IPS-NIHi11 (cell line): ENCODE results near the gene MAGOHB.
A peak's percentile ranks its signal among the peaks of the same experiment; 100 is the strongest.
"Not testable (repeated sequence)": the region's sequence is repeated elsewhere in the genome, so short reads cannot be mapped to it uniquely, and the experiment has no call there.

ENCODE experiments used
- DNase-seq: peaks from one replicate; pipeline ENCODE4 v3.0.0; 2012; ENCODE audit warnings: mixed read lengths, low spot score

MAGOHB gene

GRCh38 chr12:10613349-10614055 lies at the start of gene MAGOHB:
Gene MAGOHB (minus strand): TSS chr12:10613609. CDS start chr12:10613532, 77 bp downstream.
- DNase-seq, result peak; percentile 94

DNA sequence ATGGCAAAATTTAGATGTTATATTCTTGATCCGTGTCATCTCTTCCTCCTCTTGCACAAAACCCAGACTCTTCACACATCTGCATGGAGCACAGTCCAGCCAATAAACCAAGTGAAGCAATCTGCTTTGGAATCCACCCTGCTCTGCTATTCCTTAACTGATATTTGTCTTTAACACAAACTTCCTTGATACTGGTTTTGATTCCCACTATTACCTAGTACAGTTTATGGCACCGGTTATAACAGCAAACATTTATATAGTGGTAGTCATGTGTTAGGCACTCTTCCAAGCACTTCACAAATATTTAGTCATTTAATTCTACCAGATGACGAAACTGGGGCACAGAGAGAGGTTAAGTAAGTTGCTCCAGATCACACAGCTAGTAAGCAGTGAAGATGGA lies 47.9 kb upstream of the MAGOHB start:
- no peak for DNase-seq

DNA sequence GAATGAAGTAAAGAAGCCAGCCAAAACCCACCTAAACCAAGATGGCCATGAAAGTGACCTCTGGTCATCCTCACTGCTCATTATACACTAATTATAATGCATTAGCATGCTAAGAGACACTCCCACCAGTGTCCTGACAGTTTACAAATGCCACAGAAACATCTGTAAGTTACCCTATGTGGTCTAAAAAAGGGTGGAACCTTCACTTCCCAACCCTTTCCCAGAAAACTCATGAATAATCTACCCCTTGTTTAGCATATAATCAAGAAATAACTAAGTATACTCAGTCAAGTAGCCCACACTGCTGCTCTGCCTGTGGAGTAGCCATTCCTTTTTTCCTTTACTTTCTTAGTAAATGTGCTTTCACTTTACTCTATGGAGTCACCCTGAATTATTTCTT lies 40.6 kb upstream of the MAGOHB start:
- no peak for DNase-seq

DNA sequence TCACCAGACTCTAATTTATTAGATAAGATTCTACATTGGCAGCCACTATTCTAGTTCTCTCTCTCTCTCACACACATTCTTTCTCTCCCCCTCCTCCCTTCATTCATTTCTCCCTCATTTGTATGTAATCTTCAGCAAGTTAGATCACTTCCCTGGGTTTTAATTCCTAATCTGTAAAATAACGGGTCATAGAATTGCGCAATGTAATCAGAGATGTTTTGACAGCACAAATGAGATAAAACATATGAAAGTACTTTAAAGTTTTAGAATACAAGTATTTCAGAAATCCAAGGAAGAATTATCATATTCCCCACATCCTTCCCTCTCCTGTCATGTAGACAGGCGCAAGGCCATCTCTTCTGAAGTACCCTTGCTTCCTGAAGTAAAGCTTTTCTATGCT lies 38.8 kb upstream of the MAGOHB start:
- DNase-seq, result no peak

- not testable (repeated sequence) for DNase-seq
Observed at GRCh38 chr12:10646576-10646975, 33.2 kb upstream of the MAGOHB start.

DNA sequence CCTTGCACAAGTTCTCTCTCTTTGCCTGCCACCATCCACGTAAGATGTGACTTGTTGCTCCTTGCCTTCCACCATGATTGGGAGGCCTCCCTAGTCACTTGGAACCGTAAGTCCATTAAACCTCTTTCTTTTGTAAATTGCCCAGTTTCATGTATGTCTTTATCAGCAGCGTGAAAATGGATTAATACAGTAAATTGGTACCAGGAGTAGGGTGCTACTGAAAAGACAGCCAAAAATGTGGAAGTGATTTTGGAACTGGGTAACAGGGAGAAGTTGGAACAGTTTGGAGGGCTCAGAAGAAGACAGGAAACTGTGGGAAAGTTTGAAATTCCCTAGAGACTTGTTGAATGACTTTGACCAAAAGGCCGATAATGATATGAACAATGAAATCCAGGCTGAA lies 32.5 kb upstream of the MAGOHB start:
- no peak for DNase-seq

GRCh38 chr12:10641735-10642500 lies 28.5 kb upstream of the MAGOHB start:
- DNase-seq, result no peak

GRCh38 chr12:10638728-10639127 lies 25.3 kb upstream of the MAGOHB start:
- DNase-seq, result no peak

GRCh38 chr12:10636611-10637010 lies 23.2 kb upstream of the MAGOHB start:
- DNase-seq, result peak; percentile 20

- DNase-seq, result no peak
Observed at GRCh38 chr12:10636124-10636523, 22.7 kb upstream of the MAGOHB start.

GRCh38 chr12:10635306-10635705 lies 21.9 kb upstream of the MAGOHB start:
- no peak for DNase-seq

GRCh38 chr12:10634427-10634826 lies 21.0 kb upstream of the MAGOHB start:
- no peak for DNase-seq

GRCh38 chr12:10633541-10633940 lies 20.1 kb upstream of the MAGOHB start:
- DNase-seq, result no peak

GRCh38 chr12:10632226-10632625 lies 18.8 kb upstream of the MAGOHB start:
- DNase-seq, result no peak

GRCh38 chr12:10624605-10625004 lies 11.2 kb upstream of the MAGOHB start:
- no peak for DNase-seq

DNA sequence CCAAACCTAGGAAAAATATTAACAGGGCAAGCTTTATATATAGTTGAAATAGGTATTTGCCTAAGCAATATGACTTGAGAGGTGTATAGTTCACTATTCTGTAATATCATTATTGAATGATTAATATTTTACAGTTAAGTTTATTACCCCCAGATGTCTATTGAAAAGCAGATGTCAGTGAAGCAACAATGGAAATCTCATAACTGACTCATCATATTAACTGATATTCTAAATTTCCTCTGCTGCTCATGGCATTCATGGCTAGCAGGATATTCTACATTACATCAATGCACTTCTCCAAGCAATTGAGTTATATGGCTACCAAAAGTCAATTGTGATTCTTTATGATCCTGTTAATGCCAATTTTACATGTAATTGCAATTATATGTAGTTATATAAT lies 9.7 kb upstream of the MAGOHB start:
- no peak for DNase-seq

- DNase-seq, result no peak
Observed at GRCh38 chr12:10621278-10621677, 7.9 kb upstream of the MAGOHB start.

GRCh38 chr12:10620078-10620779 lies 6.8 kb upstream of the MAGOHB start:
- no peak for DNase-seq

GRCh38 chr12:10618338-10618987 lies 5.1 kb upstream of the MAGOHB start:
- no peak for DNase-seq

- DNase-seq, result no peak
Observed at GRCh38 chr12:10617863-10618262, 4.5 kb upstream of the MAGOHB start.

DNA sequence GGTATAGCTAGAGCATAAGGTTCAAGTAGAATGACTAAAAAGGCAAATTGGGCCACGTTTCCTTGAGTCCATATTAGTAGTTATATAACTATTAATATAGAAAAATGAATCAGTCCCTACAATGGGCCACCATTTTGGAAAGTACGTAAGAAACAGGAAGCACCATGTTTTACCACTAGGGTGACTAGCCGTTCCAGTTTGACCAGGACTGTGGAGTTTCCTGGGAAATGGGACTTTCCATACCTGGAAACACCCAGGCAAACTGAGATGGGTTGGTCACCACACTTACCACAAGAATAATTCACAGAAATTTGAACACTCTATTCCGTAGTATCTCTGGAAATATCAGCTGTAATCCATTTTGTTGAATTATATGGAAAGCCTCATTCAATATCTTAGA lies 2.1 kb upstream of the MAGOHB start:
- no peak for DNase-seq

DNA sequence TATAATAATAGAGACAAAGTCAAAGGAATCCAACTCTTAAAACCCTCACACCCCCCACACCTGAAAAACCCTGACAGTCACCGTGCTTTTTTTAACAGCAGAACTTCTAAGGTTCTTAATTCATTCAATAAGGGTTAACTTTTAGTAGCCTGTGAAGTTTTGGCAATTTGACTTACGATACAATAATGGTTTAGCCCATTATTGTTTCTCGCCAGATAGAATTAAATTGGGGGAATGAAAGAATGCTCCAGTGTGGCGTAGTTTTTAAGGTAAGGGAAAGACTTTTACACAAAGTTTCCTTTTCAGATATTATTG lies 604 bp upstream of the MAGOHB start:
- DNase-seq, result no peak

DNA sequence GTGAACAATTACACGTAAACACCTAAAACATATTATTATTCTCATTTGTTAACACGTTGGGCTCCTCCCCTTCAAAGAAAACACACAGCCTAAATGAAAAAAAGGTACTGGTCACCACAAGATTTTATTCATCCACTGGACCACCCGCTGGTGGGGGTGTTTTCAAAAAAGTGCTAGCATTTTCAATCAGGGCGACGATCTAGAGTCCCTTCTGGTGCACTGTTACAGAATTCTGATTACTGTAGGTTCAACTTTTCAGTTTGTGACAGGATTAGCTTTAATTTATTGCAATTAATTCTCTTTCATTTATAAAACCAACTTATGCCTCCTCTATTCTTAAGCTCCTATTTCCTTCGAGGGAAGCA lies 443 bp downstream of the MAGOHB start:
- DNase-seq, result peak; percentile 14
